GM12878 (cell line): ENCODE results near the gene COX10.

Experiments used
- IKZF2 ChIP-seq, 2 experiments: fragments of 450-650 bp; IDR thresholded peaks; 2 replicates each; pipeline ENCODE4 v1.6.1; 2017; ENCODE audit warnings: mild to moderate bottlenecking in 2 of 2, moderate library complexity in 2 of 2
- NFIC ChIP-seq: IDR thresholded peaks from 2 replicates; pipeline ENCODE4 v1.6.1; 2012; ENCODE audit warnings: low read depth, mild to moderate bottlenecking, inconsistent platforms, low read length, moderate library complexity
- NFXL1 ChIP-seq: fragments of 450-650 bp; IDR thresholded peaks from 2 replicates; pipeline ENCODE4 v1.6.1; 2017; ENCODE audit warnings: antibody characterized with exemption, mild to moderate bottlenecking, borderline replicate concordance
- NFYA ChIP-seq: IDR thresholded peaks from 2 replicates; pipeline ENCODE4 v1.6.1; 2011; ENCODE audit warnings: low read depth, mild to moderate bottlenecking, low read length, improper control_type of control experiment, borderline replicate concordance
- PML ChIP-seq: IDR thresholded peaks from 2 replicates; pipeline ENCODE4 v1.6.1; 2012; ENCODE audit warnings: low read length, inconsistent platforms
- POLR2AphosphoS5 ChIP-seq: IDR thresholded peaks from 2 replicates; pipeline ENCODE4 v1.6.1; 2011; ENCODE audit warnings: mild to moderate bottlenecking, low read length, inconsistent platforms
- RFX5 ChIP-seq: IDR thresholded peaks from 2 replicates; pipeline ENCODE4 v1.6.1; 2011; ENCODE audit warnings: low read depth, low read length, improper control_type of control experiment
- SIN3A ChIP-seq: IDR thresholded peaks from 2 replicates; pipeline ENCODE4 v1.6.1; 2012; ENCODE audit warnings: low read depth, low read length, improper control_type of control experiment
- YY1 ChIP-seq: IDR thresholded peaks from 2 replicates; pipeline ENCODE4 v1.6.1; 2011; ENCODE audit warnings: low read depth, mild to moderate bottlenecking, low read length
- TF ChIP-seq, protein P1 (sequence below), 3 experiments: IDR thresholded peaks in 2 of 3; conservative IDR thresholded peaks in 1 of 3; 2 replicates each; pipeline ENCODE4 v1.5.1; 2011; ENCODE audit warnings: low read depth in 3 of 3, low read length in 3 of 3, mild to moderate bottlenecking in 3 of 3, control low read depth in 2 of 3, moderate library complexity in 2 of 3, inconsistent platforms in 1 of 3, mixed read lengths in 1 of 3; ENCODE audit not compliant: control insufficient read depth in 2 of 3, insufficient read depth in 1 of 3; ENCODE audit errors: extremely low read depth in 1 of 3
- TF ChIP-seq, protein P2 (sequence below): fragments of 450-650 bp; IDR thresholded peaks from 2 replicates; pipeline ENCODE4 v1.6.1; 2018; ENCODE audit warnings: mild to moderate bottlenecking, low read depth, moderate library complexity; ENCODE audit not compliant: partially characterized antibody

DNA sequence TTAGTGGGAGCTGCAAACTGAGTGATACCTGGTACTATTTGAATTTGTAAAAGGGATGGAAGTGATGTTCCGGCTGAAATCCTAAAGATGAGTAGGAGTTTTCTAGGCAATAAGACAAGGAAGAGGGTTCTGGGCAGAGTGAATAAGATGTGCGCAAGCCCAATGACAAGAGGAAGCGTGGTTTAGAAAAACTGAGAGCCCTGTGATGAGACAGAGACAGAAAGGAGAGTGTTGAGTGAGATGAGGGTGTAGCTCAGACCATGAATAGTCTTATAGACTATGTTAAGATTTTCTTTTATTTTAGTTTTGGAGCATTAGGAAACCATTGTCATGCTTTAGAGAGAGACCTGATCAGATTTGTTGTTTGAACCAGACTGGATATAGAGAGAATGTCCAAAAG, 50.2 kb downstream of the COX10 start:
- TF ChIP-seq POLR2AphosphoS5: no peak
- TF ChIP-seq NFXL1: no peak
- no peak for TF ChIP-seq PML
- TF ChIP-seq, protein P1, sequence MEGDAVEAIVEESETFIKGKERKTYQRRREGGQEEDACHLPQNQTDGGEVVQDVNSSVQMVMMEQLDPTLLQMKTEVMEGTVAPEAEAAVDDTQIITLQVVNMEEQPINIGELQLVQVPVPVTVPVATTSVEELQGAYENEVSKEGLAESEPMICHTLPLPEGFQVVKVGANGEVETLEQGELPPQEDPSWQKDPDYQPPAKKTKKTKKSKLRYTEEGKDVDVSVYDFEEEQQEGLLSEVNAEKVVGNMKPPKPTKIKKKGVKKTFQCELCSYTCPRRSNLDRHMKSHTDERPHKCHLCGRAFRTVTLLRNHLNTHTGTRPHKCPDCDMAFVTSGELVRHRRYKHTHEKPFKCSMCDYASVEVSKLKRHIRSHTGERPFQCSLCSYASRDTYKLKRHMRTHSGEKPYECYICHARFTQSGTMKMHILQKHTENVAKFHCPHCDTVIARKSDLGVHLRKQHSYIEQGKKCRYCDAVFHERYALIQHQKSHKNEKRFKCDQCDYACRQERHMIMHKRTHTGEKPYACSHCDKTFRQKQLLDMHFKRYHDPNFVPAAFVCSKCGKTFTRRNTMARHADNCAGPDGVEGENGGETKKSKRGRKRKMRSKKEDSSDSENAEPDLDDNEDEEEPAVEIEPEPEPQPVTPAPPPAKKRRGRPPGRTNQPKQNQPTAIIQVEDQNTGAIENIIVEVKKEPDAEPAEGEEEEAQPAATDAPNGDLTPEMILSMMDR (IDR thresholded peaks at IDR 0.05 in 2 of 3, conservative IDR thresholded peaks at IDR 0.05 in 1 of 3; ENCODE audit: control insufficient read depth in 2 of 3, extremely low read depth in 1 of 3, insufficient read depth in 1 of 3, low read depth in 3 of 3, low read length in 3 of 3): no peak
- TF ChIP-seq RFX5: no peak
- TF ChIP-seq, protein P2, sequence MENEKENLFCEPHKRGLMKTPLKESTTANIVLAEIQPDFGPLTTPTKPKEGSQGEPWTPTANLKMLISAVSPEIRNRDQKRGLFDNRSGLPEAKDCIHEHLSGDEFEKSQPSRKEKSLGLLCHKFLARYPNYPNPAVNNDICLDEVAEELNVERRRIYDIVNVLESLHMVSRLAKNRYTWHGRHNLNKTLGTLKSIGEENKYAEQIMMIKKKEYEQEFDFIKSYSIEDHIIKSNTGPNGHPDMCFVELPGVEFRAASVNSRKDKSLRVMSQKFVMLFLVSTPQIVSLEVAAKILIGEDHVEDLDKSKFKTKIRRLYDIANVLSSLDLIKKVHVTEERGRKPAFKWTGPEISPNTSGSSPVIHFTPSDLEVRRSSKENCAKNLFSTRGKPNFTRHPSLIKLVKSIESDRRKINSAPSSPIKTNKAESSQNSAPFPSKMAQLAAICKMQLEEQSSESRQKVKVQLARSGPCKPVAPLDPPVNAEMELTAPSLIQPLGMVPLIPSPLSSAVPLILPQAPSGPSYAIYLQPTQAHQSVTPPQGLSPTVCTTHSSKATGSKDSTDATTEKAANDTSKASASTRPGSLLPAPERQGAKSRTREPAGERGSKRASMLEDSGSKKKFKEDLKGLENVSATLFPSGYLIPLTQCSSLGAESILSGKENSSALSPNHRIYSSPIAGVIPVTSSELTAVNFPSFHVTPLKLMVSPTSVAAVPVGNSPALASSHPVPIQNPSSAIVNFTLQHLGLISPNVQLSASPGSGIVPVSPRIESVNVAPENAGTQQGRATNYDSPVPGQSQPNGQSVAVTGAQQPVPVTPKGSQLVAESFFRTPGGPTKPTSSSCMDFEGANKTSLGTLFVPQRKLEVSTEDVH: no peak
- no peak for TF ChIP-seq NFYA
- TF ChIP-seq YY1: no peak
- TF ChIP-seq IKZF2 (IDR thresholded peaks at IDR 0.05): no peak
- TF ChIP-seq NFIC: no peak
- TF ChIP-seq SIN3A: no peak
